Gastrocnemius medialis (tissue), 4 donors: ENCODE data around the gene SRP9.

Source experiments
- CTCF ChIP-seq, 5 experiments: fragments of 450-650 bp in 3 of 5; fragments of 200-600 bp in 2 of 5; sonication (generic) in 2 of 5; IDR thresholded peaks in 4 of 5; conservative IDR thresholded peaks in 1 of 5; 1 replicate in 4 of 5; 2 replicates in 1 of 5; pipeline ENCODE4 v1.5.1; 2016 to 2019; ENCODE audit warnings: antibody characterized with exemption in 5 of 5, mild to moderate bottlenecking in 3 of 5, moderate library complexity in 3 of 5
- POLR2A ChIP-seq, 2 donors: fragments of 450-650 bp; IDR thresholded peaks; one replicate each; pipeline ENCODE4 v1.6.1; 2017; ENCODE audit warnings: antibody characterized with exemption in 2 of 2, mild to moderate bottlenecking in 2 of 2, moderate library complexity in 2 of 2

- no peak for TF ChIP-seq CTCF (IDR thresholded peaks at IDR 0.05 in 4 of 5, conservative IDR thresholded peaks at IDR 0.05 in 1 of 5)
- TF ChIP-seq POLR2A (IDR thresholded peaks at IDR 0.05): no peak
These were observed 27.2 kb upstream of the SRP9 start for GRCh38 chr1:225750420-225750819.
